Gastrocnemius medialis (tissue), 4 donors: ENCODE results near the gene DHX34. TPM values are rescaled to one million over a fixed set of nuclear protein-coding genes. Genes with fewer than 3 reads are reported as not detected.

Experiments
- ATAC-seq, 2 donors: fragments of 150-250 bp; one replicate each; pipeline ENCODE4 v1.9.1; 2016
- DNase-seq, 2 donors: peaks; one replicate each; pipeline ENCODE4 v3.0.0-alpha.2; 2019
- H3K27ac ChIP-seq, 4 donors: fragments of 200-600 bp; sonication (generic); 1 replicate in 1 of 4; 2 replicates in 3 of 4; pipeline ENCODE4 v1.5.1; 2016 to 2018; ENCODE audit warnings: mild to moderate bottlenecking in 2 of 4, moderate library complexity in 1 of 4
- H3K27me3 ChIP-seq, 3 donors: fragments of 200-600 bp; sonication (generic) in 2 of 3; 1 replicate in 1 of 3; 2 replicates in 2 of 3; pipeline versions ENCODE4 v1.5.1 to v1.6.0; 2016 to 2019; ENCODE audit warnings: mild to moderate bottlenecking in 1 of 3, moderate library complexity in 1 of 3
- H3K36me3 ChIP-seq, 2 donors: fragments of 200-600 bp; sonication (generic) in 1 of 2; one replicate each; pipeline ENCODE4 v1.5.1; 2017 to 2018
- H3K4me1 ChIP-seq, 2 donors: fragments of 200-600 bp; sonication (generic) in 1 of 2; one replicate each; pipeline ENCODE4 v1.5.1; 2016 to 2017; ENCODE audit warnings: mild to moderate bottlenecking in 2 of 2
- H3K4me3 ChIP-seq, 4 donors: fragments of 200-600 bp; sonication (generic) in 3 of 4; 1 replicate in 1 of 4; 2 replicates in 3 of 4; pipeline ENCODE4 v1.5.1; 2016 to 2019; ENCODE audit warnings: mild to moderate bottlenecking in 2 of 4
- H3K9me3 ChIP-seq, 3 donors: fragments of 200-600 bp; sonication (generic) in 2 of 3; 1 replicate in 1 of 3; 2 replicates in 2 of 3; pipeline ENCODE4 v1.5.1; 2016 to 2019
- CTCF ChIP-seq, 5 experiments: fragments of 450-650 bp in 3 of 5; fragments of 200-600 bp in 2 of 5; sonication (generic) in 2 of 5; IDR thresholded peaks in 4 of 5; conservative IDR thresholded peaks in 1 of 5; 1 replicate in 4 of 5; 2 replicates in 1 of 5; pipeline ENCODE4 v1.5.1; 2016 to 2019; ENCODE audit warnings: antibody characterized with exemption in 5 of 5, mild to moderate bottlenecking in 3 of 5, moderate library complexity in 3 of 5
- POLR2A ChIP-seq, 2 donors: fragments of 450-650 bp; IDR thresholded peaks; one replicate each; pipeline ENCODE4 v1.6.1; 2017; ENCODE audit warnings: antibody characterized with exemption in 2 of 2, mild to moderate bottlenecking in 2 of 2, moderate library complexity in 2 of 2
- in situ Hi-C, 4 donors: fragments of 200-750 bp; cut with MboI; loops; one replicate each; pipeline versions ENCODE4 v1.15.0 to v1.8.0; 2017; ENCODE audit warnings: low sequenced_read_pairs in 4 of 4
- intact Hi-C: fragments of 100-400 bp; cut with DNase I; formaldehyde crosslinking; loops from one replicate; pipeline ENCODE4 v1.15.1; 2023; ENCODE audit warnings: low total_unique reads
- total RNA-seq, 4 donors: library from RNA; depleted of rRNA; stranded (reverse); fragments of >200 nt; gene quantifications; one replicate each; pipeline versions ENCODE4 v1.1.0 to v1.2.3, GENCODE V29; 2016

The DHX34 gene
- total RNA-seq, 4 donors from 2014 or later = 14.3 to 19.3 (median 14.7) TPM

GRCh38 chr19:47316513-47316912, 32.6 kb upstream of the DHX34 start:
- H3K27ac ChIP-seq = no peak overlapping the region
- in situ Hi-C loops = no loop called here

GRCh38 chr19:47319923-47320871, 28.9 kb upstream of the DHX34 start:
- Histone ChIP-seq H3K4me1 (no peaks in the 10 kb centered on the region), H3K4me3 (no peak overlapping the region), H3K36me3 (no peaks in the 10 kb centered on the region), H3K9me3 (no peaks in the 10 kb centered on the region), H3K27ac (no peak overlapping the region), H3K27me3 (peaks cover 13 to 20% (median 15%) of the 10 kb centered on the region in 3 donors)
- TF ChIP-seq CTCF (IDR thresholded peaks at IDR 0.05 in 4 of 5, conservative IDR thresholded peaks at IDR 0.05 in 1 of 5) (no peak), POLR2A (IDR thresholded peaks at IDR 0.05) (no peak)
- ATAC-seq (no peak), DNase-seq (no peak)
- in situ Hi-C loops (no loop called here), intact Hi-C loops (no loop called here)

More at GRCh38 chr19:47316513-47316912, 32.6 kb upstream of the DHX34 start:
- Histone ChIP-seq H3K27me3 (peaks cover 9 to 23% (median 20%) of the 10 kb centered on the region in 3 donors), H3K4me1 (no peaks in the 10 kb centered on the region), H3K9me3 (no peaks in the 10 kb centered on the region), H3K36me3 (no peaks in the 10 kb centered on the region), H3K4me3 (no peak overlapping the region)
- ATAC-seq (no peak), DNase-seq (no peak)
- no peak for TF ChIP-seq CTCF (IDR thresholded peaks at IDR 0.05 in 4 of 5, conservative IDR thresholded peaks at IDR 0.05 in 1 of 5)
- TF ChIP-seq POLR2A (IDR thresholded peaks at IDR 0.05) = no peak
- intact Hi-C loops = no loop called here

- intact Hi-C loops = no loop called here
- in situ Hi-C loops = no loop called here
- H3K4me3 ChIP-seq = no peak overlapping the region
- H3K27me3 ChIP-seq = peaks cover 8 to 16% (median 15%) of the 10 kb centered on the region in 3 donors
- TF ChIP-seq POLR2A (IDR thresholded peaks at IDR 0.05) = no peak
- no peak for TF ChIP-seq CTCF (IDR thresholded peaks at IDR 0.05 in 4 of 5, conservative IDR thresholded peaks at IDR 0.05 in 1 of 5)
- no peaks in the 10 kb centered on the region for H3K36me3 ChIP-seq
- no peaks in the 10 kb centered on the region for H3K4me1 ChIP-seq
- ATAC-seq (no peak), DNase-seq (no peak)
- no peak overlapping the region for H3K27ac ChIP-seq
- no peaks in the 10 kb centered on the region for H3K9me3 ChIP-seq
These were observed 27.5 kb upstream of the DHX34 start for GRCh38 chr19:47321630-47322029.

- in situ Hi-C loops (no loop called here), intact Hi-C loops (no loop called here)
- no peak for ATAC-seq
- H3K9me3 ChIP-seq = no peaks in the 10 kb centered on the region
- H3K27me3 ChIP-seq = peaks cover 8 to 15% (median 13%) of the 10 kb centered on the region in 3 donors
- no peak overlapping the region for H3K27ac ChIP-seq
- TF ChIP-seq CTCF (IDR thresholded peaks at IDR 0.05 in 4 of 5, conservative IDR thresholded peaks at IDR 0.05 in 1 of 5) (no peak), POLR2A (IDR thresholded peaks at IDR 0.05) (no peak)
- H3K4me1 ChIP-seq = no peaks in the 10 kb centered on the region
- no peak overlapping the region for H3K4me3 ChIP-seq
- H3K36me3 ChIP-seq = no peaks in the 10 kb centered on the region
- no peak for DNase-seq
These were observed 27.1 kb upstream of the DHX34 start for GRCh38 chr19:47322058-47322457.
